H9 (cell line): ENCODE results near the gene GPC6. TPM values are rescaled to one million over a fixed set of nuclear protein-coding genes. Genes with fewer than 3 reads are reported as not detected.

Experiments
- DNase-seq: peaks from one replicate; pipeline ENCODE4 v3.0.0-alpha.2; 2017
- H2AFZ ChIP-seq: one replicate; pipeline ENCODE4 v1.6.1; 2013; ENCODE audit warnings: mild to moderate bottlenecking, low read length, control low read depth, moderate library complexity
- H2AK5ac ChIP-seq: 2 replicates; pipeline ENCODE4 v1.6.1; 2013; ENCODE audit warnings: low read length, control low read depth, mixed read lengths; ENCODE audit not compliant: insufficient read length
- H2BK120ac ChIP-seq: one replicate; pipeline ENCODE4 v1.6.1; 2013; ENCODE audit warnings: low read depth, mild to moderate bottlenecking, low read length, control low read depth, inconsistent platforms; ENCODE audit not compliant: poor library complexity, severe bottlenecking
- H2BK12ac ChIP-seq: 2 replicates; pipeline ENCODE4 v1.6.1; 2013; ENCODE audit warnings: low read length, control low read depth, mixed read lengths, low read depth; ENCODE audit not compliant: insufficient read length
- H2BK15ac ChIP-seq: 2 replicates; pipeline ENCODE4 v1.6.1; 2013; ENCODE audit warnings: low read depth, low read length, control low read depth
- H2BK20ac ChIP-seq: one replicate; pipeline ENCODE4 v1.6.1; 2013; ENCODE audit warnings: low read depth, mild to moderate bottlenecking, low read length, control low read depth, inconsistent platforms; ENCODE audit not compliant: poor library complexity, severe bottlenecking
- H2BK5ac ChIP-seq: 2 replicates; pipeline ENCODE4 v1.6.1; 2013; ENCODE audit warnings: low read length, control low read depth, mixed read lengths; ENCODE audit not compliant: insufficient read length
- H3K14ac ChIP-seq: 2 replicates; pipeline ENCODE4 v1.6.1; 2013; ENCODE audit warnings: low read length, control low read depth; ENCODE audit not compliant: insufficient read depth
- H3K18ac ChIP-seq: 2 replicates; pipeline ENCODE4 v1.6.1; 2013; ENCODE audit warnings: low read depth, mild to moderate bottlenecking, mixed read lengths, low read length, control low read depth; ENCODE audit not compliant: insufficient read length
- H3K23ac ChIP-seq: 2 replicates; pipeline ENCODE4 v1.6.1; 2013; ENCODE audit warnings: low read length, control low read depth, mixed read lengths, low read depth; ENCODE audit not compliant: insufficient read length
- H3K23me2 ChIP-seq: 2 replicates; pipeline ENCODE4 v1.6.1; 2013; ENCODE audit warnings: low read depth, mild to moderate bottlenecking, mixed read lengths, low read length, control low read depth; ENCODE audit not compliant: insufficient read length, poor library complexity, severe bottlenecking
- H3K27ac ChIP-seq: 2 replicates; pipeline ENCODE4 v1.5.1; 2013; ENCODE audit warnings: low read length, control low read depth, mixed read lengths, low read depth; ENCODE audit not compliant: insufficient read length
- H3K27me3 ChIP-seq: 2 replicates; pipeline ENCODE4 v1.6.1; 2013; ENCODE audit warnings: low read length, control low read depth, inconsistent platforms; ENCODE audit not compliant: insufficient read depth
- H3K4ac ChIP-seq: 2 replicates; pipeline ENCODE4 v1.6.1; 2013; ENCODE audit warnings: low read depth, mild to moderate bottlenecking, control low read depth, inconsistent platforms, low read length, moderate library complexity
- H3K4me1 ChIP-seq: 2 replicates; pipeline ENCODE4 v1.6.1; 2013; ENCODE audit warnings: low read length, control low read depth, inconsistent platforms; ENCODE audit not compliant: insufficient read depth
- H3K4me2 ChIP-seq: 2 replicates; pipeline ENCODE4 v1.6.1; 2013; ENCODE audit warnings: low read length, control low read depth, mixed read lengths; ENCODE audit not compliant: insufficient read length, insufficient read depth
- H3K56ac ChIP-seq: 2 replicates; pipeline ENCODE4 v1.6.1; 2013; ENCODE audit warnings: low read depth, mild to moderate bottlenecking, mixed read lengths, low read length, control low read depth; ENCODE audit not compliant: insufficient read length
- H3K79me1 ChIP-seq: 2 replicates; pipeline ENCODE4 v1.6.1; 2013; ENCODE audit warnings: low read depth, mild to moderate bottlenecking, moderate library complexity, low read length, control low read depth, inconsistent platforms; ENCODE audit not compliant: insufficient read depth, poor library complexity, severe bottlenecking
- H3K79me2 ChIP-seq: 2 replicates; pipeline ENCODE4 v1.6.1; 2013; ENCODE audit warnings: low read length, control low read depth, inconsistent platforms; ENCODE audit not compliant: insufficient read depth
- H3K9ac ChIP-seq: 2 replicates; pipeline ENCODE4 v1.6.1; 2013; ENCODE audit warnings: low read length, control low read depth, mixed read lengths; ENCODE audit not compliant: insufficient read length; ENCODE audit errors: extremely low read depth
- H3K9me3 ChIP-seq: one replicate; pipeline ENCODE4 v1.6.1; 2013; ENCODE audit warnings: low read depth, low read length, inconsistent platforms; ENCODE audit not compliant: control insufficient read depth
- H3T11ph ChIP-seq: one replicate; pipeline ENCODE4 v1.6.1; 2013; ENCODE audit warnings: mild to moderate bottlenecking, low read length, control low read depth, inconsistent platforms
- H4K20me1 ChIP-seq: one replicate; pipeline ENCODE4 v1.6.1; 2013; ENCODE audit not compliant: control insufficient read depth, insufficient read length, insufficient read depth
- H4K5ac ChIP-seq: 2 replicates; pipeline ENCODE4 v1.6.1; 2013; ENCODE audit warnings: low read depth, mild to moderate bottlenecking, mixed read lengths, low read length, control low read depth; ENCODE audit not compliant: insufficient read length
- H4K8ac ChIP-seq: replicated peaks from 2 replicates; pipeline ENCODE4 v1.6.1; 2013; ENCODE audit warnings: low read length, control low read depth, mixed read lengths, low read depth; ENCODE audit not compliant: insufficient read length
- H4K91ac ChIP-seq: 2 replicates; pipeline ENCODE4 v1.6.1; 2013; ENCODE audit warnings: low read depth, mild to moderate bottlenecking, moderate library complexity, mixed read lengths, low read length, control low read depth; ENCODE audit not compliant: insufficient read length
- H3K27ac Mint-ChIP-seq, 3 experiments: 2 replicates in 2 of 3; 3 replicates in 1 of 3; pipeline ENCODE4 v1.8.0; 2020 to 2021; ENCODE audit warnings: mixed read lengths in 3 of 3, mild to moderate bottlenecking in 1 of 3, moderate library complexity in 1 of 3
- H3K27me3 Mint-ChIP-seq: 2 replicates; pipeline ENCODE4 v1.8.0; 2021; ENCODE audit warnings: low read depth, mild to moderate bottlenecking, moderate library complexity, mixed read lengths
- H3K36me3 Mint-ChIP-seq, 3 experiments: 2 replicates in 2 of 3; 3 replicates in 1 of 3; pipeline ENCODE4 v1.8.0; 2020 to 2021; ENCODE audit warnings: low read depth in 3 of 3, mixed read lengths in 3 of 3; ENCODE audit not compliant: insufficient read depth in 1 of 3
- H3K4me1 Mint-ChIP-seq, 2 experiments: 2 replicates each; pipeline ENCODE4 v1.8.0; 2020; ENCODE audit warnings: mixed read lengths in 2 of 2
- H3K4me3 Mint-ChIP-seq, 2 experiments: 2 replicates in 1 of 2; 3 replicates in 1 of 2; pipeline ENCODE4 v1.8.0; 2020 to 2021; ENCODE audit warnings: mild to moderate bottlenecking in 2 of 2, mixed read lengths in 2 of 2, moderate library complexity in 1 of 2
- H3K9me3 Mint-ChIP-seq, 2 experiments: 2 replicates in 1 of 2; 3 replicates in 1 of 2; pipeline ENCODE4 v1.8.0; 2020; ENCODE audit warnings: mild to moderate bottlenecking in 2 of 2, mixed read lengths in 2 of 2, moderate library complexity in 1 of 2
- WGBS: extraction: QIAGEN DNeasy Blood & Tissue Kit; methylation state at CpG from one replicate; pipeline ENCODE4 v1.1.7; 2013; ENCODE audit warnings: missing lambda C conversion rate, low lambda C conversion rate, mixed read lengths; ENCODE audit not compliant: insufficient read length; ENCODE audit errors: extremely low coverage; 5-methylcytosine and 5-hydroxymethylcytosine counted together
- total RNA-seq: library from RNA; stranded (reverse); gene quantifications from 2 replicates; pipeline ENCODE4 v1.2.1, GENCODE V29; 2021
- TF ChIP-seq, protein P1 (sequence below): fragments of 200-600 bp; sonication (generic); conservative IDR thresholded peaks from 3 replicates; pipeline ENCODE4 v1.8.0; 2021; ENCODE audit warnings: antibody characterized with exemption, mild to moderate bottlenecking

GPC6 gene
- total RNA-seq, 1 experiment from 2014 or later: 15.6 TPM

DNA sequence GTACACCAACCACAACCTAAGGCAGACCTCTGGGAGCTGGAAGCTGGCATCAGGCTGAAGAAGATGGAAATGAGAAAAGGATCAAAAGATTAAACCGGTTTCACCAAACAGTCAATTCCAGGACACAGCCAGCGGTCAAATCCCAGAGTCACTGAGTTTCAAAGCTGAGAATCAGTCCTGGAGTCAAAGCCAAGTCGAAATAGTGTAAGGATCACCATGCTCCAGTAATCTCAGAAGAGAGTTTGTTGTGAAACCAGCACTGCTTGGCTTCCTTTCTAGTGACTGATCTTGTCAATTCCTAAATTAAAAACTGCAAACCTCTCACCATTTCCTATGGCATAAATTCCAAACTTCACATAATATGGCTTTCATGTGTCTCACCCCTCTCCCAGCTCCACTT lies 198.8 kb downstream of the GPC6 start:
- no peak overlapping the region for H3T11ph ChIP-seq
- Mint-ChIP-seq H3K27me3 (no peaks in the 10 kb centered on the region), H3K9me3 (peaks cover 3 to 4% of the 10 kb centered on the region in 2 experiments; a peak in 2 of 5 replicates), H3K27ac (no peak overlapping the region; a peak in 2 of 7 replicates), H3K4me3 (no peak overlapping the region), H3K36me3 (peaks cover 4 to 5% (median 4%) of the 10 kb centered on the region in 3 experiments; a peak in 3 of 7 replicates), H3K4me1 (peaks cover 5 to 9% of the 10 kb centered on the region in 2 experiments)
- H2AFZ ChIP-seq: no peak overlapping the region
- no peak overlapping the region for H4K91ac ChIP-seq
- no peaks in the 10 kb centered on the region for H3K9me3 ChIP-seq
- H2BK120ac ChIP-seq: no peak overlapping the region
- no peak overlapping the region for H3K23ac ChIP-seq
- peaks cover 6% of the 10 kb centered on the region; the same call in 1 of the 2 replicates for H3K4me1 ChIP-seq
- no peak overlapping the region for H2BK5ac ChIP-seq
- no peak overlapping the region for H3K9ac ChIP-seq
- H3K27me3 ChIP-seq: no peaks in the 10 kb centered on the region
- H4K20me1 ChIP-seq: no peaks in the 10 kb centered on the region
- H2BK20ac ChIP-seq: no peak overlapping the region
- H2AK5ac ChIP-seq: no peak overlapping the region
- H3K27ac ChIP-seq: no peak overlapping the region
- H3K23me2 ChIP-seq: no peaks in the 10 kb centered on the region
- peaks cover 3% of the 10 kb centered on the region; the same call in 1 of the 2 replicates for H3K79me2 ChIP-seq
- no peak overlapping the region for H3K4me2 ChIP-seq
- H4K5ac ChIP-seq: no peak overlapping the region
- no peaks in the 10 kb centered on the region for H3K79me1 ChIP-seq
- H3K18ac ChIP-seq: no peak overlapping the region
- H3K14ac ChIP-seq: no peak overlapping the region
- no peak overlapping the region for H4K8ac ChIP-seq
- no CpG with 5 or more reads among the region's 3 CpGs for WGBS
- TF ChIP-seq, protein P1, sequence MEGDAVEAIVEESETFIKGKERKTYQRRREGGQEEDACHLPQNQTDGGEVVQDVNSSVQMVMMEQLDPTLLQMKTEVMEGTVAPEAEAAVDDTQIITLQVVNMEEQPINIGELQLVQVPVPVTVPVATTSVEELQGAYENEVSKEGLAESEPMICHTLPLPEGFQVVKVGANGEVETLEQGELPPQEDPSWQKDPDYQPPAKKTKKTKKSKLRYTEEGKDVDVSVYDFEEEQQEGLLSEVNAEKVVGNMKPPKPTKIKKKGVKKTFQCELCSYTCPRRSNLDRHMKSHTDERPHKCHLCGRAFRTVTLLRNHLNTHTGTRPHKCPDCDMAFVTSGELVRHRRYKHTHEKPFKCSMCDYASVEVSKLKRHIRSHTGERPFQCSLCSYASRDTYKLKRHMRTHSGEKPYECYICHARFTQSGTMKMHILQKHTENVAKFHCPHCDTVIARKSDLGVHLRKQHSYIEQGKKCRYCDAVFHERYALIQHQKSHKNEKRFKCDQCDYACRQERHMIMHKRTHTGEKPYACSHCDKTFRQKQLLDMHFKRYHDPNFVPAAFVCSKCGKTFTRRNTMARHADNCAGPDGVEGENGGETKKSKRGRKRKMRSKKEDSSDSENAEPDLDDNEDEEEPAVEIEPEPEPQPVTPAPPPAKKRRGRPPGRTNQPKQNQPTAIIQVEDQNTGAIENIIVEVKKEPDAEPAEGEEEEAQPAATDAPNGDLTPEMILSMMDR: no peak
- H2BK12ac ChIP-seq: no peak overlapping the region
- no peak overlapping the region for H2BK15ac ChIP-seq
- DNase-seq: no peak
- H3K56ac ChIP-seq: no peak overlapping the region
- H3K4ac ChIP-seq: no peak overlapping the region
